HEK293 (cell line): ENCODE data around the gene CDKAL1.
A peak's percentile ranks its signal among the peaks of the same experiment; 100 is the strongest.

Source experiments
- CTCF ChIA-PET: fragments of 350-600 bp; formaldehyde crosslinking; extraction: SDS; loops from one replicate; lab custom pipeline; 2021; ENCODE audit warnings: antibody characterized with exemption; lab: Yijun Ruan, JAX
- POLR2A ChIA-PET: fragments of 300-600 bp; formaldehyde crosslinking; extraction: SDS; loops from one replicate; lab custom pipeline; 2020; ENCODE audit warnings: antibody characterized with exemption, inconsistent platforms; lab: Yijun Ruan, JAX
- H3K27ac ChIP-seq: fragments of 200-500 bp; sonication (Bioruptor generic); 2 replicates; pipeline ENCODE4 v1.5.1; 2014; ENCODE audit warnings: low read depth, low read length, control low read depth, inconsistent platforms; ENCODE audit errors: extremely low read depth
- H3K36me3 ChIP-seq, 2 experiments: fragments of 200-500 bp in 1 of 2; sonication (Bioruptor generic) in 1 of 2; 1 replicate in 1 of 2; 2 replicates in 1 of 2; pipeline ENCODE4 v1.5.1; 2014 to 2017; ENCODE audit warnings: inconsistent platforms in 2 of 2, low read length in 2 of 2; ENCODE audit not compliant: control insufficient read depth in 2 of 2, insufficient read depth in 1 of 2
- H3K4me1 ChIP-seq: fragments of 200-500 bp; sonication (Bioruptor generic); 2 replicates; pipeline ENCODE4 v1.5.1; 2014; ENCODE audit warnings: mild to moderate bottlenecking, low read length, inconsistent platforms; ENCODE audit not compliant: control insufficient read depth, insufficient read depth
- H3K4me3 ChIP-seq: 2 replicates; pipeline ENCODE4 v1.5.1; 2011; ENCODE audit warnings: low read depth, mild to moderate bottlenecking, control low read depth, low read length, moderate library complexity
- H3K9me3 ChIP-seq: fragments of 200-500 bp; sonication (Bioruptor generic); 2 replicates; pipeline ENCODE4 v1.5.1; 2014; ENCODE audit warnings: low read depth, low read length, inconsistent platforms; ENCODE audit not compliant: control insufficient read depth, insufficient read depth
- KLF16 ChIP-seq: fragments of 450-650 bp; formaldehyde crosslinking; IDR thresholded peaks from 2 replicates; pipeline ENCODE4 v1.5.1; 2017; ENCODE audit warnings: missing biosample characterization, missing genetic modification characterization
- PRDM10 ChIP-seq: fragments of 450-650 bp; formaldehyde crosslinking; IDR thresholded peaks from 2 replicates; pipeline ENCODE4 v1.5.1; 2016; ENCODE audit warnings: missing biosample characterization, missing genetic modification characterization
- SP7 ChIP-seq: fragments of 450-650 bp; formaldehyde crosslinking; IDR thresholded peaks from 2 replicates; pipeline ENCODE4 v1.5.1; 2016; ENCODE audit warnings: missing biosample characterization, missing genetic modification characterization
- YY2 ChIP-seq: fragments of 450-650 bp; formaldehyde crosslinking; IDR thresholded peaks from 2 replicates; pipeline ENCODE4 v1.5.1; 2016; ENCODE audit warnings: missing biosample characterization, missing genetic modification characterization
- ZBTB21 ChIP-seq: fragments of 450-650 bp; formaldehyde crosslinking; IDR thresholded peaks from 2 replicates; pipeline ENCODE4 v1.5.1; 2017; ENCODE audit warnings: missing biosample characterization, missing genetic modification characterization
- ZNF184 ChIP-seq: fragments of 450-650 bp; IDR thresholded peaks from 2 replicates; pipeline ENCODE4 v1.5.1; 2018; ENCODE audit warnings: missing biosample characterization, mild to moderate bottlenecking, missing genetic modification characterization
- ZNF26 ChIP-seq: fragments of 450-650 bp; formaldehyde crosslinking; IDR thresholded peaks from 2 replicates; pipeline ENCODE4 v1.5.1; 2016; ENCODE audit warnings: missing biosample characterization, missing genetic modification characterization
- ZNF391 ChIP-seq: fragments of 450-650 bp; formaldehyde crosslinking; IDR thresholded peaks from 2 replicates; pipeline ENCODE4 v1.5.1; 2016; ENCODE audit warnings: low read depth, missing biosample characterization, missing genetic modification characterization, borderline replicate concordance
- ZNF510 ChIP-seq: fragments of 450-650 bp; formaldehyde crosslinking; IDR thresholded peaks from 2 replicates; pipeline ENCODE4 v1.5.1; 2018; ENCODE audit warnings: mild to moderate bottlenecking, missing genetic modification characterization, missing biosample characterization; ENCODE audit not compliant: insufficient replicate concordance
- ZNF518A ChIP-seq: fragments of 450-650 bp; formaldehyde crosslinking; conservative IDR thresholded peaks from 2 replicates; pipeline ENCODE4 v1.5.1; 2016; ENCODE audit warnings: low read depth, missing biosample characterization, missing genetic modification characterization
- ZSCAN30 ChIP-seq: fragments of 450-650 bp; IDR thresholded peaks from 2 replicates; pipeline ENCODE4 v1.5.1; 2018; ENCODE audit warnings: missing biosample characterization, mild to moderate bottlenecking, missing genetic modification characterization, moderate library complexity
- TF ChIP-seq, protein P1 (sequence below): fragments of 450-650 bp; formaldehyde crosslinking; IDR thresholded peaks from 2 replicates; pipeline ENCODE4 v1.5.1; 2016; ENCODE audit warnings: missing biosample characterization, missing genetic modification characterization

Gene CDKAL1

DNA sequence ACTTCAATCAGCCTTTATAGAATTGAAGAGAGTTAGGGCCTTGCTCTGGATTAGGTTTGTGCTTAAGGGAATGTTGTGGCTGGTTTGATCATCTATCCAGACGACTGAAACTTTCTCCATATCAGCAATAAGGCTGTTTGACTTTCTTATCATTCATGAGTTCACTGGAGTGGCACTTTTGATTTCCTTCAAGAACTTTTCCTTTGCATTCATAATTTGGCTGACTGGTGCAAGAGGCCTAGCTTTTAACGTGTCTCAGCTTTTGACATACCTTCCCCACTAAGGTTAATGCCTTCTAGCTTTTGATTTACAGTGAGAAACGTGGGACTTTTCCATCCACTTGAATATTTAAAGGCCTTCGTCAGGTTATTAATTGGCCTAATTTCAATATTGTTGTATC is 461.8 kb downstream of the CDKAL1 start (continued):
- no peak for TF ChIP-seq ZNF518A
- TF ChIP-seq, all 188 proteins: peak for 0

- ChIA-PET POLR2A (no interaction called here), CTCF (interaction anchor here (0.6 kb wide), 1 partner anchor 19 kb away, joined by 3 read pairs; no protein-coding TSS in a partner anchor)
- Histone ChIP-seq H3K27ac (no peak overlapping the region), H3K4me1 (0 out of 2 replicates have a peak, but pooled peaks cover 3% of the 10 kb centered on the region), H3K36me3 (no peaks in the 10 kb centered on the region), H3K9me3 (no peaks in the 10 kb centered on the region; the same call in 1 of the 2 replicates), H3K4me3 (no peak overlapping the region)
- TF ChIP-seq PRDM10 = peak; percentile 53
- peak; percentile 85 for TF ChIP-seq SP7
- TF ChIP-seq ZNF184 (tag by site-specific recombination) = no peak
These were observed 463.0 kb downstream of the CDKAL1 start for GRCh38 chr6:20997143-20997769.

DNA sequence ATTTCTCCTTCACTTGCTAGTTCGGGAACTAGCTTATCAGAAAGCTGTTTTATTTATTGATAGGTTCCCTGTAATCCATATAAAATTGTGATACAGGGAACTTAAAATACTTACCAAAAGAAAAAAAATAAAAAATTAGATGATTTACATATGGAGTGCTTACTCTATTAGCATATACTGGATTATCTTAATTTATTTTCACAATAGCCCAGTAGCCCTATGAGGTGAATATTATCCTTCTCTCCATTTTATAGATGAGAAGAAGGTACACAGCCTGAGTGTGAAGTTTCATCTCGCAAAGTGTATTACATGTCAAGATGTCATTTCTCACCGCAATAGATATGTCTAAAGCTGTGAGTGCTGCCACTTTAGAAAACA is 463.5 kb downstream of the CDKAL1 start:
- Histone ChIP-seq H3K36me3 (no peaks in the 10 kb centered on the region), H3K9me3 (no peaks in the 10 kb centered on the region; the same call in 1 of the 2 replicates), H3K27ac (no peak overlapping the region), H3K4me3 (no peak overlapping the region), H3K4me1 (0 out of 2 replicates have a peak, but pooled peaks cover 3% of the 10 kb centered on the region)
- ChIA-PET CTCF (interaction anchor here (0.6 kb wide), 1 partner anchor 19 kb away, joined by 3 read pairs; no protein-coding TSS in a partner anchor), POLR2A (no interaction called here)
- TF ChIP-seq KLF16 (tag by site-specific recombination) (no peak), ZSCAN30 (no peak), YY2 (tag by site-specific recombination) (no peak), ZNF510 (tag by site-specific recombination) (no peak), ZNF391 (tag by site-specific recombination) (no peak), ZBTB21 (tag by site-specific recombination) (no peak), ZNF26 (no peak)
- TF ChIP-seq, protein P1, sequence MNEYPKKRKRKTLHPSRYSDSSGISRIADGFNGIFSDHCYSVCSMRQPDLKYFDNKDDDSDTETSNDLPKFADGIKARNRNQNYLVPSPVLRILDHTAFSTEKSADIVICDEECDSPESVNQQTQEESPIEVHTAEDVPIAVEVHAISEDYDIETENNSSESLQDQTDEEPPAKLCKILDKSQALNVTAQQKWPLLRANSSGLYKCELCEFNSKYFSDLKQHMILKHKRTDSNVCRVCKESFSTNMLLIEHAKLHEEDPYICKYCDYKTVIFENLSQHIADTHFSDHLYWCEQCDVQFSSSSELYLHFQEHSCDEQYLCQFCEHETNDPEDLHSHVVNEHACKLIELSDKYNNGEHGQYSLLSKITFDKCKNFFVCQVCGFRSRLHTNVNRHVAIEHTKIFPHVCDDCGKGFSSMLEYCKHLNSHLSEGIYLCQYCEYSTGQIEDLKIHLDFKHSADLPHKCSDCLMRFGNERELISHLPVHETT = no peak
- TF ChIP-seq, all 188 proteins: peak for 0
